ENCODE data around the gene CKMT2.

Gene CKMT2

DNA sequence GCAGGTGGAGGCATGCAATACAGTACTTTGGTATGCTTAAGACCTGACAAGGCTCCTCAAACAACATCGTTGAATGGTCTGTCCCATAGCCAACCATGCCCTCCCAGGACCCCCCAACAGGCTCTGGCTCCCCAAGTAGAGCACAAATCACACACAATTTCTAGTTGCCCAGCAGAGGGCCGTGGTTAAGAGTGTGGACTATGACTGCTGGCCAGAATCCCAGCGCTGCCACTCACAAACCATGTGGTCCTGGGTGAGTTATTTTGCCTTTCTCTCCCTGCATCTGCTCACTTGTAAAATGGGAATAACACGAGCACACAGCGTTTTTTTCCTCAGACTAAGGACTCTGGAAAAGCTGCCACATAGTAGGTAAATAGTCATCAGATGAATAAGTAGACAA, 6.5 kb downstream of the CKMT2 start:
- H3K27ac ChIP-seq: no peak overlapping the region
- TF ChIP-seq ZFX (IDR thresholded peaks at IDR 0.05; ENCODE audit: borderline replicate concordance): no peak
- TF ChIP-seq, protein P1, sequence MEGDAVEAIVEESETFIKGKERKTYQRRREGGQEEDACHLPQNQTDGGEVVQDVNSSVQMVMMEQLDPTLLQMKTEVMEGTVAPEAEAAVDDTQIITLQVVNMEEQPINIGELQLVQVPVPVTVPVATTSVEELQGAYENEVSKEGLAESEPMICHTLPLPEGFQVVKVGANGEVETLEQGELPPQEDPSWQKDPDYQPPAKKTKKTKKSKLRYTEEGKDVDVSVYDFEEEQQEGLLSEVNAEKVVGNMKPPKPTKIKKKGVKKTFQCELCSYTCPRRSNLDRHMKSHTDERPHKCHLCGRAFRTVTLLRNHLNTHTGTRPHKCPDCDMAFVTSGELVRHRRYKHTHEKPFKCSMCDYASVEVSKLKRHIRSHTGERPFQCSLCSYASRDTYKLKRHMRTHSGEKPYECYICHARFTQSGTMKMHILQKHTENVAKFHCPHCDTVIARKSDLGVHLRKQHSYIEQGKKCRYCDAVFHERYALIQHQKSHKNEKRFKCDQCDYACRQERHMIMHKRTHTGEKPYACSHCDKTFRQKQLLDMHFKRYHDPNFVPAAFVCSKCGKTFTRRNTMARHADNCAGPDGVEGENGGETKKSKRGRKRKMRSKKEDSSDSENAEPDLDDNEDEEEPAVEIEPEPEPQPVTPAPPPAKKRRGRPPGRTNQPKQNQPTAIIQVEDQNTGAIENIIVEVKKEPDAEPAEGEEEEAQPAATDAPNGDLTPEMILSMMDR (IDR thresholded peaks at IDR 0.05): no peak

DNA sequence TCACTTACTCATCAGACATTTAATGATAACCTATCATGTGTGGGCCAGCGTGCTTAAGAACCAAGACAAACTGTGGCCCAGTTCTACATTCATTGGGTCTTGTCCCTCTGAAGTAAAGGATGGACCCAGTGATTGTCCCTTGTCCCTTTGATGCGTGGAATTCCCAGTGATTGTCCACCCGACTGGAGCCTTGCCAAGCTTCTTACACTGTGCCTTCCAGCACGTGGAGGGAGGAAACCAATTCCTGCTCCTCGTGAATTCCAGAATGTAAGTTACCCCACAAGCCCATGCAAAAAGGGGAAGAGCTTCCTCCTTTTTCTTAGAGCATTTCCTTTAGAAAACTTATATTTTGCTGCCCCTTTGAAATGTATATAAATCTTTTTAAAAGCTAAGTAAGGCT, 7.9 kb downstream of the CKMT2 start:
- no peak overlapping the region for H3K27ac ChIP-seq
- TF ChIP-seq, protein P1 (IDR thresholded peaks at IDR 0.05): no peak
- no peak for TF ChIP-seq ZFX (IDR thresholded peaks at IDR 0.05; ENCODE audit: borderline replicate concordance)

DNA sequence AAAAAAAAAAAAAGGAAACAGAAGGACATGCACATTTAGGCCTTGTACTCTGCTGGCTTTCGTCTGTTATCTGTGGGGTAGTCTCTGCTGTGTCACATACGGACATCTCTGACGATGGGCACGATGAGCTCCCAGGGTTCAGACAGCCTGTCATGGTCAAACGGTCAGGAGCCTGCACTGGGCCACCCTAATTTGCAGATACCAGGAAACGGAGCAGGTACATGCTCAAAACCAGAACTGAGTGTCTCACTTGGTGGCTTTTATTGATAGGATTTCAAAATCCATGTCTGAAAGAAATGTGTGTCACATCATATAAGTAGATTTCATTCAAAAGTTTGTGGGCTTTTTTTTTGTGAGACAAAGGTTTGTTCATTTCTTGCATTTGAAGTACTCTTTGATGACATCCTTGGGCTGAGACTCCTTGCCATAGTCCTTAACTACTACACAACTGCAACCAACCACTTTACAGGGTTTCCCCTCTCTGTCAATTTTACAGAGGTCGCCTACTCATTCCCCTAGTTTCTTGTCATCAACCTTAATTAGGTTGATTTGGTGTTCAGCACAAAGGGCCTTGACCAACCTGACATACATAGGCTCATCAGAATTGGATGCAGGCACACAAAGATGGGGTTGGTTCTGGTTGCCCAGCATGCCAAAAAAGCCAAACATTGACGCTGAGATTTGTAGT, 9.0 kb downstream of the CKMT2 start:
- TF ChIP-seq, protein P1 (IDR thresholded peaks at IDR 0.05): no peak
- no peak for TF ChIP-seq ZFX (IDR thresholded peaks at IDR 0.05; ENCODE audit: borderline replicate concordance)
- H3K27ac ChIP-seq: no peak overlapping the region

DNA sequence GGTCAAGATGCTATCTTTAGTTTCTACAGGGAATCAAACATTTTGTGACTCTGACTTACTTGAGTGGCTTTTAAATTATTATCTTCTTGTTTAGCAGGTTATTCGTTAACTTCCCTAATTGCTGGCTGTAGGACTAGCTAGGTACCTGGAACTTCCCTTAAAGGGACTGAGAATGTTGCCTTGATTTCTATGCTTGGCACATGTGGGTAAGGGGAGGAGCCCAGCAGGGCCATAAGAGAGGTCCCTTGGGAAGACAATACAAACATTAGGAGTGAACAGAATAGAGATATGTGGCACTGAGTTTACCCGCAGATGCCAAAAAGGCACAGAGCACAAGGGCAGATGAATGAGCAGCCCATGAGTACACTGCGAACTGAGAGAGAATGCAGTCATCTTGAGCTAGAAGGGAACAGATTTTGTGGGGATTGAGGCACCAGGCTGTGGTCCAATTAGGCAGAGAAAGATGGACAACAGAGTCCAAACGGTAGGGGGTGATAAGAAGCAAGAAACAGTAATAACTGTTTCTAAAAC, 9.8 kb downstream of the CKMT2 start:
- no peak overlapping the region for H3K27ac ChIP-seq
- no peak for TF ChIP-seq ZFX (IDR thresholded peaks at IDR 0.05; ENCODE audit: borderline replicate concordance)
- TF ChIP-seq, protein P1 (IDR thresholded peaks at IDR 0.05): no peak

DNA sequence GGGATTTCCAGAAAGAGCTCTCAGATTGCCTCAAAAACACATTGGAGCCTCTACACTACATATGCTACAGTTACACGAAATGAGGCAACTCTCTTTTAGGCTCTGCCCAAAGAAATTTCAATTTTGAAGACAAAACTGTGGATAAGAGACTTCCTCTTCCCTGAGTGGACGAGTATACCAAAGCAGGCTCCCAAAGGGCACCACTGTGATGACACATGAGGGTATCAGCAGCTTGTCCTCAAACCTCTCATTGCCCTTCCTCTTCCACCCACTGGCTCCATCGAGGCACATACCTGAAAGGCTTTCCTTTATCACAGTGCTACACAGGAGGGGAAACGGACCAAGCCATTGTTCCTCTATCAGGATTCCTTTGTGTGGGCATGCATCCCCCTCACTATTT, 11.3 kb downstream of the CKMT2 start:
- TF ChIP-seq ZFX (IDR thresholded peaks at IDR 0.05; ENCODE audit: borderline replicate concordance): no peak
- TF ChIP-seq, protein P1 (IDR thresholded peaks at IDR 0.05): no peak
- no peak overlapping the region for H3K27ac ChIP-seq

DNA sequence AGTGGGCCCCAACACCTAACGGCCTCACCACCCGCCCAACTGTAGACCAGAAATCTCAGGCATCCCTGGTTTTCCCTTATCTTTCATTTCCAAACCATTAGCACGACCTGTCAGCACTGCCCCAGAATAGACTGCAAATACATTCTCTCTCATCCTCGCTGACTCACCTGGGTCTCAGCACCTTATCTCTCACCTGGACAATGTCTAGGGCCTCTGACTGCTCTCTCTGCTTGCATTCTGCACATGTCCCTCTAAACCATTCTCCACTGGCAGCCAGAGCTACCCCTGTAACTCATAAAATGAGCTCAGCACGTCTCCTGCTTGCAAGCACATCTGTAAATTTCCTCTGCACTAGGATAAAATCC, 12.7 kb downstream of the CKMT2 start:
- TF ChIP-seq ZFX (IDR thresholded peaks at IDR 0.05; ENCODE audit: borderline replicate concordance): no peak
- TF ChIP-seq, protein P1 (IDR thresholded peaks at IDR 0.05): no peak
- no peak overlapping the region for H3K27ac ChIP-seq

DNA sequence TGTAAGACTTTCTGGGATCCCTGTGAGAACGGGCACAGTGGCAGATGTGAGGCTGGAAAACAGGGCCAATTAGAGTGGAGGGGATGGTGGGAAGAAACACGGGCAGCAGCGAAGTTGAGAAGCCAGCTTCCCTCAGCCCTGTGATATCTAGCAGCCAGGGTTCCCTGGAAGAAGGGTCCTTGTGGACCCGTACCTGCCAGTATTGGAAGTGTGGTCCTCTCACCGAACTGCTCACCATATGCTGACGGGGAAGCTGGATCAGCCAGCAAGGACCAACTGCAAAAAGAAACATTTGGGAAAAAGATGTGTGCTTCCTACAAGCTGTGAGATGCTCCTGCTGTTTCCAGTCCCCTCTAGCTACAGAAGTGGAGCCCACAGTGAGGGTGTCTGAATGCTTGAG, 13.6 kb downstream of the CKMT2 start:
- no peak for TF ChIP-seq ZFX (IDR thresholded peaks at IDR 0.05; ENCODE audit: borderline replicate concordance)
- TF ChIP-seq, protein P1 (IDR thresholded peaks at IDR 0.05): no peak
- H3K27ac ChIP-seq: no peak overlapping the region

Measured in 22Rv1 (cell line).